Mucosa of gallbladder (tissue), 1 donor: Measurements from ENCODE around the gene WIPF1. TPM values are rescaled to one million over a fixed set of nuclear protein-coding genes. Genes with fewer than 3 reads are reported as not detected.

Experiments used
- DNase-seq: peaks from one replicate; pipeline ENCODE4 v3.0.0-alpha.2; 2020; ENCODE audit warnings: low spot score
- total RNA-seq: library from RNA; stranded (reverse); gene quantifications from one replicate; pipeline ENCODE4 v1.2.1, GENCODE V29; 2021
- donor health status: DM: no; HTN: no; CAD: no.

Gene WIPF1
- total RNA-seq, 1 donor from 2014 or later: 64.9 TPM

GRCh38 chr2:174595891-174596397 lies 1.7 kb downstream of the WIPF1 start:
- DNase-seq: no peak

GRCh38 chr2:174595116-174595809 lies 2.3 kb downstream of the WIPF1 start:
- DNase-seq: no peak

GRCh38 chr2:174594456-174594855 lies 3.1 kb downstream of the WIPF1 start:
- DNase-seq: no peak

GRCh38 chr2:174593574-174594203 lies 3.9 kb downstream of the WIPF1 start:
- peak; percentile 52 for DNase-seq

GRCh38 chr2:174593041-174593440 lies 4.6 kb downstream of the WIPF1 start:
- DNase-seq: no peak

GRCh38 chr2:174591740-174592139 lies 5.9 kb downstream of the WIPF1 start:
- DNase-seq: no peak

GRCh38 chr2:174590928-174591648 lies 6.5 kb downstream of the WIPF1 start:
- DNase-seq: no peak

GRCh38 chr2:174590346-174590745 lies 7.3 kb downstream of the WIPF1 start:
- no peak for DNase-seq

GRCh38 chr2:174589334-174589733 lies 8.3 kb downstream of the WIPF1 start:
- DNase-seq: no peak

GRCh38 chr2:174588463-174588862 lies 9.1 kb downstream of the WIPF1 start:
- DNase-seq: no peak

- DNase-seq: no peak
These were observed 10.0 kb downstream of the WIPF1 start for GRCh38 chr2:174587579-174587978.

GRCh38 chr2:174586418-174587295 lies 10.9 kb downstream of the WIPF1 start:
- DNase-seq: no peak

GRCh38 chr2:174585657-174586252 lies 11.8 kb downstream of the WIPF1 start:
- DNase-seq: no peak

GRCh38 chr2:174585146-174585545 lies 12.5 kb downstream of the WIPF1 start:
- DNase-seq: no peak

- no peak for DNase-seq
These were observed 16.1 kb downstream of the WIPF1 start for GRCh38 chr2:174581491-174581890.

- DNase-seq: no peak
These were observed 16.7 kb downstream of the WIPF1 start for GRCh38 chr2:174580951-174581350.

- no peak for DNase-seq
These were observed 19.5 kb downstream of the WIPF1 start for GRCh38 chr2:174577967-174578589.

GRCh38 chr2:174575124-174575776 lies 22.4 kb downstream of the WIPF1 start:
- DNase-seq: no peak

GRCh38 chr2:174574657-174575056 lies 22.9 kb downstream of the WIPF1 start:
- DNase-seq: no peak

GRCh38 chr2:174573621-174574081 lies 24.0 kb downstream of the WIPF1 start:
- DNase-seq: no peak
